ENCODE results near the gene CUEDC1. TPM values are rescaled to one million over a fixed set of nuclear protein-coding genes. Genes with fewer than 3 reads are reported as not detected.

Gene CUEDC1
- total and polyA plus RNA-seq, 3 experiments from 2014 or later = 0.33 to 0.73 TPM; not detected in 1

GRCh38 chr17:57898487-57899311, 56.5 kb downstream of the CUEDC1 start:
- Mint-ChIP-seq H3K36me3 (no peaks in the 10 kb centered on the region), H3K4me1 (peaks cover 0 to 8% (median 3%) of the 10 kb centered on the region in 3 donors), H3K27ac (peak overlapping the region in 1 of 8 donors; percentile 17), H3K4me3 (no peak overlapping the region), H3K9me3 (no peaks in the 10 kb centered on the region), H3K27me3 (peaks cover 2 to 4% of the 10 kb centered on the region in 2 donors)
- Histone ChIP-seq H3K9me3 (ENCODE audit: low read length) (no peaks in the 10 kb centered on the region), H3K36me3 (ENCODE audit: insufficient read depth, low read length) (no peaks in the 10 kb centered on the region), H3K27ac (ENCODE audit: low read depth, low read length) (no peak overlapping the region), H3K27me3 (ENCODE audit: insufficient read depth, low read length, poor library complexity, severe bottlenecking) (no peaks in the 10 kb centered on the region), H3K4me1 (ENCODE audit: insufficient read depth, low read length) (peaks cover 8% of the 10 kb centered on the region), H3K4me3 (ENCODE audit: low read length) (no peak overlapping the region)
- no peak for DNase-seq
- ChIA-PET CTCF (interaction anchor here (1.1 to 1.7 kb wide), 2 partner anchors 24 to 101 kb away, joined by 3 to 7 read pairs; no protein-coding TSS in a partner anchor), POLR2A (no interaction called here)

GRCh38 chr17:57895382-57896060, 59.7 kb downstream of the CUEDC1 start:
- H3K4me3 Mint-ChIP-seq = no peak overlapping the region
- H3K27me3 Mint-ChIP-seq = peaks cover 7 to 15% of the 10 kb centered on the region in 2 donors
- Histone ChIP-seq H3K36me3 (ENCODE audit: insufficient read depth, low read length) (no peaks in the 10 kb centered on the region), H3K9me3 (ENCODE audit: low read length) (no peaks in the 10 kb centered on the region), H3K4me1 (ENCODE audit: insufficient read depth, low read length) (peaks cover 7% of the 10 kb centered on the region), H3K27me3 (ENCODE audit: insufficient read depth, low read length, poor library complexity, severe bottlenecking) (no peaks in the 10 kb centered on the region), H3K4me3 (ENCODE audit: low read length) (no peak overlapping the region), H3K27ac (ENCODE audit: low read depth, low read length) (no peak overlapping the region)
- CTCF ChIA-PET = interaction anchor here (6.4 kb wide), 1 partner anchor 101 kb away, joined by 53 read pairs; no protein-coding TSS in a partner anchor
- no peak for DNase-seq
- peaks cover 3 to 5% (median 5%) of the 10 kb centered on the region in 3 donors for H3K4me1 Mint-ChIP-seq
- no peaks in the 10 kb centered on the region for H3K9me3 Mint-ChIP-seq
- H3K27ac Mint-ChIP-seq = no peak overlapping the region
- POLR2A ChIA-PET = no interaction called here
- H3K36me3 Mint-ChIP-seq = no peaks in the 10 kb centered on the region

GRCh38 chr17:57894848-57895247, 60.4 kb downstream of the CUEDC1 start:
- H3K27me3 Mint-ChIP-seq = peaks cover 7 to 15% of the 10 kb centered on the region in 2 donors
- no peaks in the 10 kb centered on the region for H3K9me3 Mint-ChIP-seq
- ChIA-PET CTCF (interaction anchor here (1.2 to 6.4 kb wide), 2 partner anchors 34 to 102 kb away, joined by 3 to 53 read pairs; no protein-coding TSS in a partner anchor), POLR2A (no interaction called here)
- Histone ChIP-seq H3K27me3 (ENCODE audit: insufficient read depth, low read length, poor library complexity, severe bottlenecking) (no peaks in the 10 kb centered on the region), H3K27ac (ENCODE audit: low read depth, low read length) (no peak overlapping the region), H3K4me3 (ENCODE audit: low read length) (no peak overlapping the region), H3K36me3 (ENCODE audit: insufficient read depth, low read length) (no peaks in the 10 kb centered on the region), H3K4me1 (ENCODE audit: insufficient read depth, low read length) (peaks cover 7% of the 10 kb centered on the region), H3K9me3 (ENCODE audit: low read length) (no peaks in the 10 kb centered on the region)
- no peak for DNase-seq
- no peaks in the 10 kb centered on the region for H3K36me3 Mint-ChIP-seq
- H3K4me1 Mint-ChIP-seq = peaks cover 3 to 5% (median 5%) of the 10 kb centered on the region in 3 donors
- H3K4me3 Mint-ChIP-seq = no peak overlapping the region
- H3K27ac Mint-ChIP-seq = no peak overlapping the region

GRCh38 chr17:57892820-57893595, 62.2 kb downstream of the CUEDC1 start:
- H3K4me3 ChIP-seq (ENCODE audit: low read length) = no peak overlapping the region

GRCh38 chr17:57892146-57892819, 62.9 kb downstream of the CUEDC1 start:
- Mint-ChIP-seq H3K27ac (peak overlapping the region in 1 of 8 donors; percentile 93), H3K27me3 (peaks cover 9 to 18% of the 10 kb centered on the region in 2 donors), H3K4me1 (peaks cover 0 to 5% (median 3%) of the 10 kb centered on the region in 3 donors), H3K36me3 (no peaks in the 10 kb centered on the region), H3K4me3 (no peak overlapping the region), H3K9me3 (no peaks in the 10 kb centered on the region)
- POLR2A ChIA-PET = no interaction called here
- CTCF ChIA-PET = interaction anchor here (0.8 to 6.4 kb wide), 23 partner anchors 9 to 346 kb away, joined by 3 to 53 read pairs (median 3); partner anchors contain the start of genes CUEDC1 and LPO
- no peaks in the 10 kb centered on the region for H3K9me3 ChIP-seq (ENCODE audit: low read length)
- no peak overlapping the region for H3K4me3 ChIP-seq (ENCODE audit: low read length)
- H3K27me3 ChIP-seq (ENCODE audit: insufficient read depth, low read length, poor library complexity, severe bottlenecking) = peaks cover 3% of the 10 kb centered on the region
- no peak overlapping the region for H3K27ac ChIP-seq (ENCODE audit: low read depth, low read length)
- H3K4me1 ChIP-seq (ENCODE audit: insufficient read depth, low read length) = peaks cover 7% of the 10 kb centered on the region
- no peaks in the 10 kb centered on the region for H3K36me3 ChIP-seq (ENCODE audit: insufficient read depth, low read length)
- DNase-seq = peak; percentile 56 to 79 (median 68)

More at GRCh38 chr17:57892820-57893595, 62.2 kb downstream of the CUEDC1 start:
- H3K27me3 ChIP-seq (ENCODE audit: insufficient read depth, low read length, poor library complexity, severe bottlenecking) = peaks cover 3% of the 10 kb centered on the region
- no peaks in the 10 kb centered on the region for H3K9me3 ChIP-seq (ENCODE audit: low read length)
- Mint-ChIP-seq H3K27me3 (peaks cover 9 to 18% of the 10 kb centered on the region in 2 donors), H3K27ac (peak overlapping the region in 1 of 8 donors; percentile 72), H3K9me3 (no peaks in the 10 kb centered on the region), H3K4me3 (no peak overlapping the region), H3K36me3 (no peaks in the 10 kb centered on the region), H3K4me1 (peaks cover 0 to 5% (median 3%) of the 10 kb centered on the region in 3 donors)
- ChIA-PET POLR2A (no interaction called here), CTCF (interaction anchor here (0.8 to 6.4 kb wide), 23 partner anchors 8 to 345 kb away, joined by 3 to 53 read pairs (median 3); partner anchors contain the start of genes CUEDC1, LPO and SRSF1)
- no peak overlapping the region for H3K27ac ChIP-seq (ENCODE audit: low read depth, low read length)
- peaks cover 7% of the 10 kb centered on the region for H3K4me1 ChIP-seq (ENCODE audit: insufficient read depth, low read length)
- H3K36me3 ChIP-seq (ENCODE audit: insufficient read depth, low read length) = no peaks in the 10 kb centered on the region
- DNase-seq = no peak

GRCh38 chr17:57890857-57891232, 64.4 kb downstream of the CUEDC1 start:
- H3K27ac ChIP-seq (ENCODE audit: low read depth, low read length) = no peak overlapping the region
- Mint-ChIP-seq H3K4me1 (peaks cover 0 to 5% (median 3%) of the 10 kb centered on the region in 3 donors), H3K36me3 (no peaks in the 10 kb centered on the region), H3K4me3 (no peak overlapping the region), H3K9me3 (no peaks in the 10 kb centered on the region), H3K27me3 (peaks cover 11 to 18% of the 10 kb centered on the region in 2 donors), H3K27ac (no peak overlapping the region)
- peaks cover 7% of the 10 kb centered on the region for H3K4me1 ChIP-seq (ENCODE audit: insufficient read depth, low read length)
- no peak overlapping the region for H3K4me3 ChIP-seq (ENCODE audit: low read length)
- no peak for DNase-seq
- H3K27me3 ChIP-seq (ENCODE audit: insufficient read depth, low read length, poor library complexity, severe bottlenecking) = peaks cover 3% of the 10 kb centered on the region
- CTCF ChIA-PET = interaction anchor here (1.1 to 6.4 kb wide), 4 partner anchors 11 to 223 kb away, joined by 3 to 53 read pairs (median 3); no protein-coding TSS in a partner anchor
- POLR2A ChIA-PET = no interaction called here
- no peaks in the 10 kb centered on the region for H3K9me3 ChIP-seq (ENCODE audit: low read length)
- H3K36me3 ChIP-seq (ENCODE audit: insufficient read depth, low read length) = no peaks in the 10 kb centered on the region

Data from CD8-positive, alpha-beta memory T cell (primary cell).